Measurements from ENCODE around the gene NUP58. TPM values are rescaled to one million over a fixed set of nuclear protein-coding genes. Genes with fewer than 3 reads are reported as not detected.

Gene NUP58
- total RNA-seq, 4 donors from 2014 or later = 27.1 to 55.8 (median 43.8) TPM

DNA sequence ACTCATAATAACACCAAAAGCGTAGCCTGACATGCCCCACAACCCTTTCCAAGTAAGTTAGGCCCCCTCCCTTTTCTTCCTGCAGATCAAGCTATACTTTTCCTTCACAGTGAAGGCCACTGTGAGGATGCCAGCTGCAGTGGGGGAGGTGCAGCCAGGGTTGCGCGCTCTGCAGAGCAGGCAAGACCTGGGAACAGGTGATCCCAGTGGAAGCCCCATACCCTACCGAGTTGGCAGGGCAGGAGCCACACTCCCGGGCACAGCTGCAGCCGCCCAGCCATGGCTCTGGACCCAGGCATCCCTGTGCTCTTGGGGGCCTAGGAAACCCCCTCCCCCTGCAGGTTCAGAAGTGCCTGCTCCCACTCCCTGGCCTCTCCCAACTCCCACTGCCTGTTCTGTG lies 32.9 kb upstream of the NUP58 start:
- TF ChIP-seq, protein P1, sequence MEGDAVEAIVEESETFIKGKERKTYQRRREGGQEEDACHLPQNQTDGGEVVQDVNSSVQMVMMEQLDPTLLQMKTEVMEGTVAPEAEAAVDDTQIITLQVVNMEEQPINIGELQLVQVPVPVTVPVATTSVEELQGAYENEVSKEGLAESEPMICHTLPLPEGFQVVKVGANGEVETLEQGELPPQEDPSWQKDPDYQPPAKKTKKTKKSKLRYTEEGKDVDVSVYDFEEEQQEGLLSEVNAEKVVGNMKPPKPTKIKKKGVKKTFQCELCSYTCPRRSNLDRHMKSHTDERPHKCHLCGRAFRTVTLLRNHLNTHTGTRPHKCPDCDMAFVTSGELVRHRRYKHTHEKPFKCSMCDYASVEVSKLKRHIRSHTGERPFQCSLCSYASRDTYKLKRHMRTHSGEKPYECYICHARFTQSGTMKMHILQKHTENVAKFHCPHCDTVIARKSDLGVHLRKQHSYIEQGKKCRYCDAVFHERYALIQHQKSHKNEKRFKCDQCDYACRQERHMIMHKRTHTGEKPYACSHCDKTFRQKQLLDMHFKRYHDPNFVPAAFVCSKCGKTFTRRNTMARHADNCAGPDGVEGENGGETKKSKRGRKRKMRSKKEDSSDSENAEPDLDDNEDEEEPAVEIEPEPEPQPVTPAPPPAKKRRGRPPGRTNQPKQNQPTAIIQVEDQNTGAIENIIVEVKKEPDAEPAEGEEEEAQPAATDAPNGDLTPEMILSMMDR (IDR thresholded peaks at IDR 0.05; ENCODE audit: low read depth) = no peak

- TF ChIP-seq, protein P1 (IDR thresholded peaks at IDR 0.05; ENCODE audit: low read depth) = no peak
These were observed 24.7 kb upstream of the NUP58 start for GRCh38 chr13:25276748-25277147.

DNA sequence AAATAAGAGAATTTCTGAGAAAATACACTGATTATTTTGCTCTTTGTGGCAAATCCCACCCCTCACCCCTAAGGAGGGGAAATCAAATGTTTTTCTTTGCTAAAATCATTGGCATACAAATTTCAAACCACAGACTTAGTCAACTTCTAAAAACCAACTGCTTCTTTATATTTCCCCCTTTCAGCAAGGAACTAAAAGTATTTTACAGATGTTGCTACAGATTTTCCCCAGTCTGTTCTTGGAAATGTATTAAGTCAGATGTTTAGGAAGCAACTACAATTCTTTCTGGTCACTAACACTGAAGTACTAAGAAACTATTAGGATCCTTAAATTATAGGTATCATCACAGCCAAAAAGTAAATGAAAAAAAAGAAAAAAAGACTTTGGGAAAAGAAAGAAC lies 21.0 kb upstream of the NUP58 start:
- TF ChIP-seq, protein P1 (IDR thresholded peaks at IDR 0.05; ENCODE audit: low read depth) = no peak

DNA sequence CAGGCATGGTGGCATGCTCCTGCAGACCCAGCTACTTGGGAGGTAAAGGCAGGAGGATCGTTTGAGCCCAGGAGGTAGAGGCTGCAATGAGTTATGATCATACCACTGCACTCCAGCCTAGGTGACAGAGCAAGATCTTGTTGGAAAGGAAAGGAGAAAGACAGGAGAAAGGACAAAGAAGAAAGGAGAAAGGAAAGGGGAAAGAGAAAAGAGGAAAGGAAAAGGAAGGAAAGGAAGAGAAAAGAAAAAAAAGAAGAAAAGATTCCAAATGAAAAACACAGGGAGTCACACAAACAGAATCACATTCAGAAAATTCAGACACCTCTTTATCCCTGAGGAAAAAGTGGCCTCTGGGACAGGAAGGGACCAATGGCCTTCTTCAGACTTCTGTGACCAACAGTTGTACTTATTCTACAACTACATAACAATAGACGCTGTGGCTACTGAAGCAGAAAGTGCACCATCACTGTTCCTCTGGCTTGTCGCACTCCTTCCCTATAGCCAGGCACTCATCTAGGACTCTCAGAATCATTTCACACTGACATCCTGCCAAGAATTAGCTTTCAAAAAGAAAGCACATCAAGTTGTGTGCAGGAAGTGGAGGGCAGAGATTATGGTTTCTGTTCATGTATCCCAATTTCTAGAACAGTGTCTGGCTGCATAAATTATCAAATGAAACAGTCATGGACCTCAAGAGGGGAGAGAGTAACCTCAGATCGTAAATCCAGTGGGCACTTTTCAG lies 20.1 kb upstream of the NUP58 start:
- TF ChIP-seq, protein P1 (IDR thresholded peaks at IDR 0.05; ENCODE audit: low read depth) = no peak

DNA sequence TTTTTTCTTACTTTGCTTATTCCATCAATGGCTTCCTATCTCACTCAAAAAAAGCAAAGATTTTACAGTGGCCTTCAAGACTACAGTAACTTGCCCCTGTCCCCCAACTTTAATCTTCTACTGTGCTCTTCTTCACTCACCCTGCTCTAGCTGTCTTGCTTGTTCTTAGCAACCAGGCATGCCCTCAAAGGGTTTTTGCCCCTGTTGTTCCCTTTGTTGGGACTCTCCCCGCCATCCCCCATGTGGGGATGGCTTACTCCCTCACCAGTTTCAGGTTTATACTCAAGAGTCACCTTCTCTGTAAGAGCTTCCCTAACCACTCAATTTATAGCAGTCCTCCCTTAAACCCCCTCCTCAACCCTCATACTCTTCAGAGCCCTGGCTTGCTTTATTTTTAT lies 19.5 kb upstream of the NUP58 start:
- TF ChIP-seq, protein P1 (IDR thresholded peaks at IDR 0.05; ENCODE audit: low read depth) = no peak

GRCh38 chr13:25286308-25286968 lies 15.0 kb upstream of the NUP58 start:
- TF ChIP-seq, protein P1 (IDR thresholded peaks at IDR 0.05; ENCODE audit: low read depth) = no peak

All from subcutaneous adipose tissue (tissue), 4 donors.